ENCODE data around the gene DNAJC17. TPM values are rescaled to one million over a fixed set of nuclear protein-coding genes. Genes with fewer than 3 reads are reported as not detected.
A peak's percentile ranks its signal among the peaks of the same experiment; 100 is the strongest.

The DNAJC17 gene
- total RNA-seq, 2 experiments from 2014 or later = 35.8 to 35.9 TPM

DNA sequence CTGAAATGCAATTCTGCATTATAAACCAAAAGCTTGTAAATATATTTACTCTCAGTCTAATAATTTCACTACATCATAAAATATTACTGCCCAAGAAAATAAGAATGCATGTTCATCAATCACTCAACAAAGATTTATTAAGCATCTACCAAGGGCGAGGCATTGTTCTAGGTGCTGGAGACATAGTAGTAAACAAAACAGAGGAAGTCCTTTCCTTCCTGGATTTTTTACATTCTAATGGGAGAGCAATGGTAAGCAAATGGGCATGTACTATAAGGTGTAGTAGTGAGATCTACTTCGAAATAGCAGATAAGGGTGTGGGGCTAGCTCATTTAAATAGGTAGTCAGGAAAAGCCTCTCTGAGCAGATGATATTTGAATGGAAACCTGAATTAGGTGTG, 11.2 kb downstream of the DNAJC17 start:
- Mint-ChIP-seq H3K27ac (no peak overlapping the region), H3K4me3 (no peak overlapping the region), H3K9me3 (no peaks in the 10 kb centered on the region), H3K36me3 (ENCODE audit: low read depth) (peaks cover 28% of the 10 kb centered on the region), H3K4me1 (ENCODE audit: low read depth) (peaks cover 29% of the 10 kb centered on the region), H3K27me3 (no peaks in the 10 kb centered on the region)
- intact Hi-C loops (cut with micrococcal nuclease) = no loop called here
- TF ChIP-seq CTCF (IDR thresholded peaks at IDR 0.05) = no peak
- ChIA-PET POLR2A (interaction anchor here (1.4 kb wide), 1 partner anchor 10 kb away, joined by 3 read pairs; no protein-coding TSS in a partner anchor), CTCF (interaction anchor here (1.2 to 1.4 kb wide), 3 partner anchors 13 to 63 kb away, joined by 3 to 7 read pairs (median 6); no protein-coding TSS in a partner anchor)
- DNase-seq = no peak
- ATAC-seq = no peak

DNA sequence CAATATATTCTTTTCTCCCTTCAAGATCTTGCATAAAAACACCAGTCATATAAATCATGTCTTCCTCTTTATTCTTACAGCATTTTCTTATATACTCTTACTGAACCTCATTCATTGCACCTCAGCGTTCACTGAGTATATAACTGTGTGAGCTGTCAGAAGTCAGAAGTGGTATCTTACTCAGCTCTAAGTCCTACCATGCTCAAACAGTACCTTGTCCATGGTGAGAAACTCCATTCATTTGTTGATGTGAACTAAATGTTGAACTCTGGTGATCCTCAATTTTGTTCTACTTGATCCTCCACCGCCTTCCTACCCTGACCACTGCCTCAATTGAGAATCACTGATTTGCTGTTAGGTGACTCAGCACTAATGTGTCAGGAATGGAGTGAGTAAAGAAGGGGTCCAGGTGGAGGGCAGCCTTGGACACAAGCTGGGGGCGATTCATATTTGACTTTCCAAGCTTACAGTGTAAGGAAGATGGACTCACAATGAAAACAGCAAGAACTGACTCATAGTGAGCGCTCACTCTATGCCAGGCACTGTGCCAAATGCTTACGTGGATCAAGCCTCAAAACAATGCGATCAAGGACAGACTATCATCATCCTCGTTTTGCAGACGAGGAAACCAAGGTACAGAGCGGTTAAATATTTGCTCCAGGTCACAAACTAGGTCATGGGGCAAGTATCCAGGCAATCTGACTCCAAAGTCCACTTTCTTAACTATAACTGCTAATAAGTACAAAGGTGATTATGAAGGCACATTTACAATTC, 13.9 kb downstream of the DNAJC17 start:
- Mint-ChIP-seq H3K36me3 (ENCODE audit: low read depth) (peaks cover 10% of the 10 kb centered on the region), H3K4me3 (no peak overlapping the region), H3K9me3 (no peaks in the 10 kb centered on the region), H3K4me1 (ENCODE audit: low read depth) (peaks cover 26% of the 10 kb centered on the region), H3K27ac (no peak overlapping the region), H3K27me3 (no peaks in the 10 kb centered on the region)
- TF ChIP-seq CTCF (IDR thresholded peaks at IDR 0.05) = no peak
- DNase-seq (peak; percentile 27), ATAC-seq (no peak)
- intact Hi-C loops (cut with micrococcal nuclease) = no loop called here
- CTCF ChIA-PET = interaction anchor here (1.3 to 3.0 kb wide), 2 partner anchors 11 to 17 kb away, joined by 3 to 15 read pairs; no protein-coding TSS in a partner anchor
- POLR2A ChIA-PET = interaction anchor here (1.5 kb wide), 1 partner anchor 11 kb away, joined by 3 read pairs; no protein-coding TSS in a partner anchor

GRCh38 chr15:40792394-40792793, 14.9 kb downstream of the DNAJC17 start:
- Mint-ChIP-seq H3K36me3 (ENCODE audit: low read depth) (peaks cover 3% of the 10 kb centered on the region), H3K27me3 (no peaks in the 10 kb centered on the region), H3K9me3 (no peaks in the 10 kb centered on the region), H3K4me1 (ENCODE audit: low read depth) (peaks cover 30% of the 10 kb centered on the region), H3K4me3 (no peak overlapping the region), H3K27ac (no peak overlapping the region)
- DNase-seq (no peak), ATAC-seq (no peak)
- intact Hi-C loops (cut with micrococcal nuclease) = no loop called here
- POLR2A ChIA-PET = interaction anchor here (1.4 to 1.5 kb wide), 2 partner anchors 12 to 48 kb away, joined by 3 to 4 read pairs; no protein-coding TSS in a partner anchor
- no peak for TF ChIP-seq CTCF (IDR thresholded peaks at IDR 0.05)
- CTCF ChIA-PET = interaction anchor here (0.6 to 3.0 kb wide), 3 partner anchors 10 to 38 kb away, joined by 3 to 15 read pairs (median 3); no protein-coding TSS in a partner anchor

- CTCF ChIA-PET = interaction anchor here (1.3 to 3.0 kb wide), 2 partner anchors 8 to 112 kb away, joined by 4 to 15 read pairs; no protein-coding TSS in a partner anchor
- POLR2A ChIA-PET = no interaction called here
Observed at GRCh38 chr15:40790718-40791117, 16.6 kb downstream of the DNAJC17 start.

More at GRCh38 chr15:40790718-40791117, 16.6 kb downstream of the DNAJC17 start:
- no peak overlapping the region for H3K27ac Mint-ChIP-seq
- intact Hi-C loops (cut with micrococcal nuclease) = no loop called here
- peaks cover 3% of the 10 kb centered on the region for H3K36me3 Mint-ChIP-seq (ENCODE audit: low read depth)
- H3K4me1 Mint-ChIP-seq (ENCODE audit: low read depth) = peaks cover 42% of the 10 kb centered on the region
- no peak for TF ChIP-seq CTCF (IDR thresholded peaks at IDR 0.05)
- no peak overlapping the region for H3K4me3 Mint-ChIP-seq
- H3K9me3 Mint-ChIP-seq = no peaks in the 10 kb centered on the region
- no peaks in the 10 kb centered on the region for H3K27me3 Mint-ChIP-seq
- ATAC-seq = no peak
- no peak for DNase-seq

Measured in activated CD8-positive, alpha-beta T cell treated with anti-CD3 and anti-CD28 coated beads for 36 hours (primary cell).